Measurements from ENCODE around the gene IDUA.

The IDUA gene

DNA sequence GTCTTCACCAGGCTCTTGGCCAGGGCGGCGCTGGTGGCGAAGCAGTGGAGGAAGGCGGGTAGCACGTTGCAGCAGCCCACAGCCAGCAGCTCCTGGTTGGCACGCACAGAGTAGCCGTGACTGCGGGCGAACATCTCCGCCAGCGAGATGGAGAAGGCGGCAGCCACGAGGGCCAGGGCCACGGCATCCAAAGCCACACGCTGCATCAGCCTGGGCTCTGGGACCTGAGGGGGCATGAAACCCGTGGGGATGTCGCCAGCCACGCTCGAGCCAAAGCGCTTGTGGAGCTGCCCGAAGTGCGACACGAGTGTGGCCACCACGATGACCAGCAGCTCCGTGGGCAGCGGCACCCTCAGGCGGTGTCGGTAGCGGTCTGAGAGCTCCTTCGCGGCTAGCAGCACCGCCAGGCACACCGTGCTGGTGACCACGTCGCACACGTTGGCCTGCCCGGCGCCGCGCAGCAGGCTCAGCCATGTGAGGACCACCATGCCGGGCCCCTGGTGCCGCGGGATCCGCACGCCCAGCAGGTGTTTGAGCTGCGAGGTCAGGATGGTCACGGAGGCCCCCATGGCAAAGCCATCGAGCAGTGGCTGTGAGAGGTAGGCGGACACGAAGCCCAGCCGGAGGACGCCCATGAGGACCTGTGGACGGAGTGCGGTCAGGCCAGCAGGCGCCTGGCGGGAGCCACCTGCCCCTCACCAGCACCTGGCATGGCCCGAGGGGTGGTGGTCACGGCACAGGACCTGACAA lies 3.1 kb downstream of the IDUA start:
- no peak overlapping the region for H3K4me3 ChIP-seq (ENCODE audit: low read depth, low read length)
- TF ChIP-seq, protein P1, sequence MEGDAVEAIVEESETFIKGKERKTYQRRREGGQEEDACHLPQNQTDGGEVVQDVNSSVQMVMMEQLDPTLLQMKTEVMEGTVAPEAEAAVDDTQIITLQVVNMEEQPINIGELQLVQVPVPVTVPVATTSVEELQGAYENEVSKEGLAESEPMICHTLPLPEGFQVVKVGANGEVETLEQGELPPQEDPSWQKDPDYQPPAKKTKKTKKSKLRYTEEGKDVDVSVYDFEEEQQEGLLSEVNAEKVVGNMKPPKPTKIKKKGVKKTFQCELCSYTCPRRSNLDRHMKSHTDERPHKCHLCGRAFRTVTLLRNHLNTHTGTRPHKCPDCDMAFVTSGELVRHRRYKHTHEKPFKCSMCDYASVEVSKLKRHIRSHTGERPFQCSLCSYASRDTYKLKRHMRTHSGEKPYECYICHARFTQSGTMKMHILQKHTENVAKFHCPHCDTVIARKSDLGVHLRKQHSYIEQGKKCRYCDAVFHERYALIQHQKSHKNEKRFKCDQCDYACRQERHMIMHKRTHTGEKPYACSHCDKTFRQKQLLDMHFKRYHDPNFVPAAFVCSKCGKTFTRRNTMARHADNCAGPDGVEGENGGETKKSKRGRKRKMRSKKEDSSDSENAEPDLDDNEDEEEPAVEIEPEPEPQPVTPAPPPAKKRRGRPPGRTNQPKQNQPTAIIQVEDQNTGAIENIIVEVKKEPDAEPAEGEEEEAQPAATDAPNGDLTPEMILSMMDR (IDR thresholded peaks at IDR 0.05; ENCODE audit: low read depth, low read length), result no peak
- no peak for DNase-seq (ENCODE audit: low read depth, low spot score)
- in situ Hi-C loops (cut with HindIII; ENCODE audit: low sequenced_read_pairs), result no loop called here

DNA sequence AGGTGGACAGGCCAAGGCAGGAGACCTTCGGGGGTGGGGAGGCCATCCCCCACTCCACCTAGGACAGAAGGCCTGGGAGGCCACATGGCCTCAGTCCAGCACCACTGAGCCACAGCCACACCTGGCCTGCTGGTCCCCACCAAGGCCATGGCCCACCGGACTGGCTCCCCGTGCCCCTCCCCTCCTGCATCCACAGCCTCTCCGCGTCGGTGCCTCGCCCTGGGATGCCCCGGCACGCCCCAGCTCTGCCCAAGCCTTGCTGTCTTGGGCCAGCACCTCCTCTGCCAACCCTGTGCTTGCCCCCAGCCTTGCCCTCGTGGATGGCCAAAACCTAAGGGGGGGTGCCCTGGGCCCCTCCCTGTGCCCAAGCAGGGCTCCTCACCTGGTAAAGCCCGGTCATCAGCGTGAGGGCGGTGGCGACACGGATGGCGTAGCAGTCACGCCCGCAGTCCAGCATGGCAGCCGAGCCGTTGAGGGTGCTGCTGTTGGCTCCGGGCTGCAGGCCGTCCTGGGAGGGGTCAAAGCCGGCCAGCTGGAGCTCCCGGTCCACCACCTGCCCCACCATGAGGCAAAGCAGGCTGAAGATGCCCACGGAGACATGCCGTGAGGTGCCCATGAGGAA lies 4.0 kb downstream of the IDUA start:
- no peak overlapping the region for H3K4me3 ChIP-seq (ENCODE audit: low read depth, low read length)
- TF ChIP-seq, protein P1 (IDR thresholded peaks at IDR 0.05; ENCODE audit: low read depth, low read length), result no peak
- no peak for DNase-seq (ENCODE audit: low read depth, low spot score)
- in situ Hi-C loops (cut with HindIII; ENCODE audit: low sequenced_read_pairs), result no loop called here

DNA sequence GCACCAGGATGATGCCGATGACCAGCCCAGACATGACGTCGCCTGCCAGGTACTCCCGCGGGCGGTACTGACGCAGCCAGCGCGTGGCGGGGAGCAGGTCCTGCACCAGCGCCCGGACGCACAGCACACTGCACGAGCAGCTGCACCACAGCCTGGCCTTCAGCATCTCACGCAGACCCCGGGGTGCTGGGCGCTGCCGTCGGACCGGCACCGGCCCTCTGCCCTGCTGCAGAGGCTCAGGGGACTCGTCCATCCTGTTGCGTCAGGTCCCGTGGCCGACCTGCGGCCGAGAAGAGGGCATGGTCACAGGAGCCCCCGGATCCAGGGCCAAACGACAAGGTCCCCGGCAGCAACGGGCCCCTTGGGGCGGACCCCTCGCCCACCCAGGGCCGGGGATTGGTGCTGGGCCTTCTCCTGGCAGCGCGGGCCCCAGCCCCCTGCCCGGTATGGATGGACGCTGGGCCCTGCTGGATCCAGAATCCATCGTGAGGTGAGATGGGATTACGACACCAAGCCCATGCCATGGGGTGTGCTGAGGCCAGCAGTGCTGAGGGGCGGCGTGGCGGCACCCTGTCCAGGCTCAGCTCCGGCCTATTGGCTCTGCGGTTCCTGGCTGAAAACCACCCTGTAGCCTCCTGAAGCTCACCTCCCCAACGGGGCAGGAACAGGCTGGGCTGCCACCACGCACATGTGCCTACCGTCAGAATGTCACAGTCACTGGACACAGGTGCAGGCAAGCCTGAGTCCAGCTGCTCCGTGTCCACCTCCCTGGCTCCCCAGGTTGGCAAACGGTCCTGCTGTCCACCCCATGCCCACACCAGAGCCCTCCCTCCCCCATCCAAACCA lies 4.8 kb downstream of the IDUA start:
- no peak for DNase-seq (ENCODE audit: low read depth, low spot score)
- no peak overlapping the region for H3K4me3 ChIP-seq (ENCODE audit: low read depth, low read length)
- in situ Hi-C loops (cut with HindIII; ENCODE audit: low sequenced_read_pairs), result no loop called here
- TF ChIP-seq, protein P1 (IDR thresholded peaks at IDR 0.05; ENCODE audit: low read depth, low read length), result no peak

DNA sequence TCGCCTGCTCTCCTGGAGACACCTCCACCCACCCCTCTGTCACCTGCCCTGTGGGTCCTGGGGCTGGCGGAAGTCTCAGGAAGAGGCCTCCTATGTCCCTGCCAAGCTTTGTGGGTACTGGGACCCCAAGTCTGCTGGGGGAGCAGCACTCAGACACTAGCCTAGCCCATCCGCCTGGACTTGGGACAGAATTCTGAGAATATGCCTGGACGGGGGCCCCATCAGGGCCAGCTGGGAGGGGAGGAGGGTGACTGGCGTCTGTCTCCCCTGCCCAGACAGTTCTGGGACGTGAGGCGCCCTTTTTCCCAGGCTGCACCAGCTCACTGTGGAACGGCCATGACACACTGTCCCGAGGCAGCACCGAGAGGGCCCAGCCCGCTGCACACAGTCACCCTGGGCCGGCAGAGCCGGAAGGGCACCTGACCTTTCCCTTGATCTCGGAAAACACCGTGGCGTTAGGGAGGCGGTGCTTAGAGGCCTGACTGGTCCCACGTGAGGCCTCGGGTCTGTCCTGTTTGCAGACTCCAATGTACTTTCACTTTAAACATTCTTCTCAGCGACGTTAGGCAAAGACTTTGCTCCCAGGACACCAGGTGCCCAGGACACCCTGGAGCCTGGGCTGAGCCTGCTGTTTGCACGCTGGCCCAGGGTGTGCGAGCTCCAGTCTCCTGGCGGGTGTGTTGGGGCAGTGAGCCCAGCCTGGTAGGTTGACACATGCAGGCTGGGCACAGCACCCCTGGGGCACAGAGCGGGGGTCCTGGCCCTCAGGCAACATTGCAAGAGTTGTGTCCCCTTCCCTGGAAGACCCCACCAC lies 5.7 kb downstream of the IDUA start:
- TF ChIP-seq, protein P1 (IDR thresholded peaks at IDR 0.05; ENCODE audit: low read depth, low read length), result no peak
- H3K4me3 ChIP-seq (ENCODE audit: low read depth, low read length), result no peak overlapping the region
- in situ Hi-C loops (cut with HindIII; ENCODE audit: low sequenced_read_pairs), result no loop called here
- DNase-seq (ENCODE audit: low read depth, low spot score), result no peak

DNA sequence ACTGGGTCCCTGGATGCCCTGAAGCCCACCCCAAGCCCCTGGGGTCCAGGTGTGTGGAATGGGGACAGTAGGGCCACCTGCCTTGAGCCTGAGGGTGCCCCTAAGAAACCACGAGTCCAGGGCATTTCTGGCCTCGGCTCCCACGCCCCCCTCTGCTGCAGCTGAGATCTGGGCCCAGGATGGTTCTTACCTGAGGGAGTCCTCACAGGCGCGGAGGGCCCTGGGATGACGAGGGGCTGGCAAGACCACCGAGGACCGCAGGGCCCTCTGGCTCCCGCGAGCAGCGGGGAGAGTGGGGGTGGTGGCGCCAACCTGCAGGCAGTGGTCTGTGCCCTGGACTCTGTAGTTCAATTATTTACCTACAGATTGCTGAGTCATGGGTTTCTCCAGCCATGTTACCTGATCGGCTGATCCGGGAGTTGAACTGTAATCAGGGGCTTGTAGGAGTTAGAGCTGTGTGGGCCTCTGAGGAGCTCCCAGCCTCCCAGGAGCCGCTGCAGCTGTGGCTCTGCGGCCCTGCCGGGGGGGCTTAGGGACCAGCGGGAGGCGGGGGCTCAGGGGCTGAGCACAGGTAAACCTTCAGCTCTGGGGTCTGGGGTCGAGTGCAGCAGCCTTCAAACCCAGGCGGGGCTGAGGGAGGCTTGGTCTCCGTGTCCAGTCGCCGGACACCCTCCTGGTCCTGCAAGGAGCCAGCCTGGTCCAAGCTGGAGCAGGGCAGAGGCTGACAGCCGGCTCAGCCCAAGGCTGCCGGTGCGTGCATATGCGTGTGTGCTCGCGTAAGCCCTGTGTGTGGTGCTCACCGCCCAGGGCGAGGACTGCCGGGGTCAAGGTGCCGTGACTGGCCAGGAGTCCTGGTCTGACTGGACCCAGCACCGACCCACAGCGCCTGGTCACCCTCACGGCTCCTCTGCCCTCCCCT lies 6.5 kb downstream of the IDUA start, which contains the start of gene SLC26A1:
Gene SLC26A1, minus strand, starts transcription at position 294 of the 919 bp plus-strand sequence. CDS start 1,701 bp downstream, outside the sequence.
- in situ Hi-C loops (cut with HindIII; ENCODE audit: low sequenced_read_pairs), result no loop called here
- DNase-seq (ENCODE audit: low read depth, low spot score), result no peak
- H3K4me3 ChIP-seq (ENCODE audit: low read depth, low read length), result no peak within 1 kb of the TSS
- TF ChIP-seq, protein P1 (IDR thresholded peaks at IDR 0.05; ENCODE audit: low read depth, low read length), result no peak
